HL-60 (cell line): ENCODE results near the gene SNX30.

Experiments
- DNase-seq, 2 experiments: peaks; one replicate each; pipeline ENCODE4 v3.0.0-alpha.2; 2010 to 2020; ENCODE audit warnings: low read depth in 1 of 2, low spot score in 1 of 2
- H3K27ac ChIP-seq: fragments of 250-450 bp; sonication (Bioruptor Pico); replicated peaks from 2 replicates; pipeline ENCODE4 v1.5.1; 2020; ENCODE audit warnings: mild to moderate bottlenecking, moderate library complexity
- H3K27me3 ChIP-seq: fragments of 250-450 bp; sonication (Bioruptor Pico); 2 replicates; pipeline ENCODE4 v1.5.1; 2021; ENCODE audit warnings: mild to moderate bottlenecking, moderate library complexity; ENCODE audit not compliant: insufficient read depth, poor library complexity, severe bottlenecking
- H3K4me3 ChIP-seq: replicated peaks from 2 replicates; pipeline ENCODE4 v1.5.1; 2011; ENCODE audit warnings: mild to moderate bottlenecking, control low read depth, low read length; ENCODE audit not compliant: insufficient read depth
- CTCF ChIP-seq: IDR thresholded peaks from one replicate; pipeline ENCODE4 v1.5.1; 2011; ENCODE audit warnings: low read length, control low read depth, inconsistent platforms; ENCODE audit not compliant: insufficient read depth
- GABPA ChIP-seq: IDR thresholded peaks from 2 replicates; pipeline ENCODE4 v1.6.1; 2012; ENCODE audit warnings: low read depth
- POLR2AphosphoS5 ChIP-seq: IDR thresholded peaks from 2 replicates; pipeline ENCODE4 v1.6.1; 2012; ENCODE audit warnings: low read depth
- REST ChIP-seq: IDR thresholded peaks from 2 replicates; pipeline ENCODE4 v1.6.1; 2012; ENCODE audit warnings: low read depth; ENCODE audit not compliant: insufficient replicate concordance
- SPI1 ChIP-seq: IDR thresholded peaks from 2 replicates; pipeline ENCODE4 v1.6.1; 2012; ENCODE audit warnings: low read depth, mild to moderate bottlenecking, borderline replicate concordance
- long read RNA-seq: library from polyadenylated mRNA; unstranded; transcript quantifications from one replicate; pipeline ENCODE4 v2.0.0, GENCODE V29; 2020

The SNX30 gene
- long read RNA-seq, partial matches to known transcripts: 0 of 11 reads
- long read RNA-seq, other reads (novel, unspliced or antisense): 11 of 11 reads

GRCh38 chr9:112750016-112750763, at the start of gene SNX30:
SNX30 (plus strand) TSS chr9:112750760; CDS start chr9:112751002, 242 bp downstream.
- Histone ChIP-seq H3K27ac (peak within 1 kb of the TSS; percentile 90), H3K4me3 (peak within 1 kb of the TSS; percentile 90), H3K27me3 (no peaks in the 10 kb centered on the region)
- TF ChIP-seq SPI1 (peak; percentile 40; the same call in 1 of the 2 replicates), GABPA (no peak), POLR2AphosphoS5 (peak; percentile 96), REST (no peak), CTCF (no peak)
- peak; percentile 79 to 89 for DNase-seq

GRCh38 chr9:112703304-112703703, 47.3 kb upstream of the SNX30 start:
- Histone ChIP-seq H3K27ac (no peak overlapping the region), H3K27me3 (no peaks in the 10 kb centered on the region), H3K4me3 (no peak overlapping the region)
- TF ChIP-seq CTCF (no peak), GABPA (no peak), POLR2AphosphoS5 (no peak), REST (no peak), SPI1 (no peak)
- no peak for DNase-seq

GRCh38 chr9:112705768-112706427, 44.7 kb upstream of the SNX30 start:
- Histone ChIP-seq H3K4me3 (no peak overlapping the region), H3K27ac (no peak overlapping the region), H3K27me3 (no peaks in the 10 kb centered on the region)
- DNase-seq: no peak
- no peak for TF ChIP-seq GABPA
- TF ChIP-seq CTCF: no peak
- TF ChIP-seq POLR2AphosphoS5: no peak
- no peak for TF ChIP-seq REST
